ENCODE measurements around the gene MRC2. TPM values are rescaled to one million over a fixed set of nuclear protein-coding genes. Genes with fewer than 3 reads are reported as not detected.

The MRC2 gene
- total and polyA plus RNA-seq, 2 of the 13 experiments (the other 11 are each of a cell fraction or from before 2014, with no cell fraction given), result not detected

DNA sequence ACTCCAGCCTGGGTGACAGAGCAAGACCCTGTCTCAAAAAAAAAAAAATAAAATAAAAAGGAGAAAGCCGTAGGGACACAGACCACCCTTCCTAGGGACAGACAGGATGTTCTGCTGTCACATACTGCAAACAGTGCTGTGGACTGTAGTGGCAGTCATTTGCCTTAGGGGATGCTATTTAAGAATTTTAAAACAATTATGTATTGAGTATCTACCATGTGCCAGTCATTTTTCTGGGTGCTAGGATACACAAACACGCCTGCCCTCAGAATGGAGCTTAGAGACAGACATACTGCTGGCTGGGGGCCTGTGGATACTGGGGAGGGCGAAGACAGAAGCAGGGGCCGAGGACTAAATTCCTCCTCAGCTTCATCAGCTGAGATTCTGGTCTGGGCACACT is 45.5 kb downstream of the MRC2 start:
- Histone ChIP-seq H3K36me3 (replicated peaks in 1 of 2; ENCODE audit: control insufficient read depth in 1 of 2, insufficient read depth in 2 of 2, low read length in 2 of 2) (no peaks in the 10 kb centered on the region), H2AFZ (ENCODE audit: low read length) (no peak overlapping the region), H3K4me3 (replicated peaks in 1 of 3; ENCODE audit: insufficient read depth in 1 of 3, low read depth in 2 of 3, low read length in 3 of 3) (no peak overlapping the region), H3K27ac (ENCODE audit: extremely low read length, insufficient read depth, low read length) (no peak overlapping the region), H3K4me2 (ENCODE audit: low read depth, low read length) (no peak overlapping the region), H3K27me3 (ENCODE audit: control insufficient read depth in 1 of 2, insufficient read depth in 2 of 2, low read length in 2 of 2) (peaks cover 7 to 52% of the 10 kb centered on the region in 2 experiments; a peak in 3 of 5 replicates), H3K9ac (ENCODE audit: insufficient read depth, low read depth, low read length) (no peak overlapping the region), H3K79me2 (ENCODE audit: insufficient read depth, low read length) (no peaks in the 10 kb centered on the region), H3K9me3 (ENCODE audit: low read length) (no peaks in the 10 kb centered on the region), H4K20me1 (ENCODE audit: insufficient read depth, low read length) (no peaks in the 10 kb centered on the region), H3K4me1 (ENCODE audit: insufficient read depth, low read length) (peaks cover 5% of the 10 kb centered on the region; the same call in 1 of the 2 replicates)
- in situ Hi-C loops (cut with HindIII; ENCODE audit: extremely low pct_ligation_motif_present, low pct_unique_long_range_greater_than_20kb) (no loop called here), intact Hi-C loops (cut with micrococcal nuclease; ENCODE audit: unreplicated experiment) (loop anchor here (1.0 kb wide), 2 partner anchors 295 to 733 kb away; no protein-coding TSS in a partner anchor)
- WGBS (ENCODE audit: low lambda C conversion rate), result 8% methylated on average over 2 of the region's 4 CpGs
- POLR2A ChIA-PET, result no interaction called here
- no peak for FAIRE-seq
- CTCF ChIA-PET (ENCODE audit: low intra/inter-chr PET ratio, low total read pairs), result interaction anchor here (1.0 to 2.0 kb wide), 2 partner anchors 295 to 733 kb away, joined by 3 to 17 read pairs; no protein-coding TSS in a partner anchor
- no peak for DNase-seq (ENCODE audit: low spot score)
- ATAC-seq, result no peak
- TF ChIP-seq, protein P1, sequence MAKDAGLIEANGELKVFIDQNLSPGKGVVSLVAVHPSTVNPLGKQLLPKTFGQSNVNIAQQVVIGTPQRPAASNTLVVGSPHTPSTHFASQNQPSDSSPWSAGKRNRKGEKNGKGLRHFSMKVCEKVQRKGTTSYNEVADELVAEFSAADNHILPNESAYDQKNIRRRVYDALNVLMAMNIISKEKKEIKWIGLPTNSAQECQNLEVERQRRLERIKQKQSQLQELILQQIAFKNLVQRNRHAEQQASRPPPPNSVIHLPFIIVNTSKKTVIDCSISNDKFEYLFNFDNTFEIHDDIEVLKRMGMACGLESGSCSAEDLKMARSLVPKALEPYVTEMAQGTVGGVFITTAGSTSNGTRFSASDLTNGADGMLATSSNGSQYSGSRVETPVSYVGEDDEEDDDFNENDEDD (CRISPR knock-in tag; IDR thresholded peaks at IDR 0.05; ENCODE audit: borderline replicate concordance), result no peak
- BruUV-seq (replicated peaks), result no TSS peak

DNA sequence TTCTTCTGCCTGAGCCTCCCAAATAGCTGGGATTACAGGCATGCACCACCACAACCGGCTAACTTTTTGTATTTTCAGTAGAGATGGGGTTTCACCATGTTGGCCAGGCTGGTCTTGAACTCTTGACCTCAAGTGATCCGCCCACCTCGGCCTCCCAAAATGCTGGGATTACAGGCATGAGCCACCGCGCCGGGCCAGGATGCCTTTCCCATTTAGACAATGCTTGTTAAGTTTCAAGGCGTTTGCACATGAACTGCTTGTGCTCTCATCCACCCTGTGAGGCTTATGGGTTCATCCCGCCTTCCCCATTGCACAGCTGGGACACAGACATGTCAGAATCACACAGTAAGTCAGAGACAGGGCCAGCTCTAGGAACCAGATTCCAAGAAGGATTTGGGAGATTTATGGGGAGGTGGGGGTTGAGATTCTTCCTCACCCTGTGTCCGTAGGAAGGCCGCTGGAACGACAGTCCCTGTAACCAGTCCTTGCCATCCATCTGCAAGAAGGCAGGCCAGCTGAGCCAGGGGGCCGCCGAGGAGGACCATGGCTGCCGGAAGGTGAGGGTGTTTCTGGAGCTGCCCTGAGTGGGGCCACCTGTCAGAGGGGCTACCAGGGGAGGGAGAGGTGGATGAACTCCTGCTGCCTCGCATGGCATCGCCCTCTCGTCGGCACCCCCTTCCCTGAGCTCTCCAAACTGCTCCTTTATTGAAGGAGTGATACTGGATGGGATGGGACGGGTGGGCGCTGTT is 46.3 kb downstream of the MRC2 start:
- ChIA-PET POLR2A (no interaction called here), CTCF (ENCODE audit: low intra/inter-chr PET ratio, low total read pairs) (no interaction called here)
- H3K4me1 ChIP-seq (ENCODE audit: insufficient read depth, low read length), result peaks cover 5% of the 10 kb centered on the region; the same call in 1 of the 2 replicates
- no peak overlapping the region for H3K9ac ChIP-seq (ENCODE audit: insufficient read depth, low read depth, low read length)
- no peaks in the 10 kb centered on the region for H3K9me3 ChIP-seq (ENCODE audit: low read length)
- no peaks in the 10 kb centered on the region for H3K79me2 ChIP-seq (ENCODE audit: insufficient read depth, low read length)
- no peaks in the 10 kb centered on the region for H4K20me1 ChIP-seq (ENCODE audit: insufficient read depth, low read length)
- H2AFZ ChIP-seq (ENCODE audit: low read length), result no peak overlapping the region
- no TSS peak for BruUV-seq (replicated peaks)
- intact Hi-C loops (cut with micrococcal nuclease; ENCODE audit: unreplicated experiment), result no loop called here
- DNase-seq (ENCODE audit: low spot score) (no peak), ATAC-seq (no peak), FAIRE-seq (no peak)
- in situ Hi-C loops (cut with HindIII; ENCODE audit: extremely low pct_ligation_motif_present, low pct_unique_long_range_greater_than_20kb), result no loop called here
- 21% methylated on average over 17 of the region's 20 CpGs for WGBS (ENCODE audit: low lambda C conversion rate)
- peaks cover 5 to 50% of the 10 kb centered on the region in 2 experiments; a peak in 3 of 5 replicates for H3K27me3 ChIP-seq (ENCODE audit: control insufficient read depth in 1 of 2, insufficient read depth in 2 of 2, low read length in 2 of 2)
- H3K36me3 ChIP-seq (replicated peaks in 1 of 2; ENCODE audit: control insufficient read depth in 1 of 2, insufficient read depth in 2 of 2, low read length in 2 of 2), result no peaks in the 10 kb centered on the region
- no peak overlapping the region for H3K27ac ChIP-seq (ENCODE audit: extremely low read length, insufficient read depth, low read length)
- no peak overlapping the region for H3K4me2 ChIP-seq (ENCODE audit: low read depth, low read length)
- H3K4me3 ChIP-seq (replicated peaks in 1 of 3; ENCODE audit: insufficient read depth in 1 of 3, low read depth in 2 of 3, low read length in 3 of 3), result no peak overlapping the region
- TF ChIP-seq MXD4 (CRISPR knock-in tag; IDR thresholded peaks at IDR 0.05), result no peak
- TF ChIP-seq ZBTB38 (CRISPR knock-in tag; IDR thresholded peaks at IDR 0.05), result no peak
- no peak for TF ChIP-seq SMARCC2 (IDR thresholded peaks at IDR 0.05)
- TF ChIP-seq ZNF24 (IDR thresholded peaks at IDR 0.05), result no peak
- TF ChIP-seq KLF12 (CRISPR knock-in tag; IDR thresholded peaks at IDR 0.05; ENCODE audit: borderline replicate concordance), result no peak
- TF ChIP-seq, protein P2, sequence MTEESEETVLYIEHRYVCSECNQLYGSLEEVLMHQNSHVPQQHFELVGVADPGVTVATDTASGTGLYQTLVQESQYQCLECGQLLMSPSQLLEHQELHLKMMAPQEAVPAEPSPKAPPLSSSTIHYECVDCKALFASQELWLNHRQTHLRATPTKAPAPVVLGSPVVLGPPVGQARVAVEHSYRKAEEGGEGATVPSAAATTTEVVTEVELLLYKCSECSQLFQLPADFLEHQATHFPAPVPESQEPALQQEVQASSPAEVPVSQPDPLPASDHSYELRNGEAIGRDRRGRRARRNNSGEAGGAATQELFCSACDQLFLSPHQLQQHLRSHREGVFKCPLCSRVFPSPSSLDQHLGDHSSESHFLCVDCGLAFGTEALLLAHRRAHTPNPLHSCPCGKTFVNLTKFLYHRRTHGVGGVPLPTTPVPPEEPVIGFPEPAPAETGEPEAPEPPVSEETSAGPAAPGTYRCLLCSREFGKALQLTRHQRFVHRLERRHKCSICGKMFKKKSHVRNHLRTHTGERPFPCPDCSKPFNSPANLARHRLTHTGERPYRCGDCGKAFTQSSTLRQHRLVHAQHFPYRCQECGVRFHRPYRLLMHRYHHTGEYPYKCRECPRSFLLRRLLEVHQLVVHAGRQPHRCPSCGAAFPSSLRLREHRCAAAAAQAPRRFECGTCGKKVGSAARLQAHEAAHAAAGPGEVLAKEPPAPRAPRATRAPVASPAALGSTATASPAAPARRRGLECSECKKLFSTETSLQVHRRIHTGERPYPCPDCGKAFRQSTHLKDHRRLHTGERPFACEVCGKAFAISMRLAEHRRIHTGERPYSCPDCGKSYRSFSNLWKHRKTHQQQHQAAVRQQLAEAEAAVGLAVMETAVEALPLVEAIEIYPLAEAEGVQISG (CRISPR knock-in tag; IDR thresholded peaks at IDR 0.05), result no peak
- no peak for TF ChIP-seq ZNF75D (CRISPR knock-in tag; IDR thresholded peaks at IDR 0.05; ENCODE audit: borderline replicate concordance)
- TF ChIP-seq MYNN (CRISPR knock-in tag; IDR thresholded peaks at IDR 0.05; ENCODE audit: low read depth), result no peak
- TF ChIP-seq HCFC1 (IDR thresholded peaks at IDR 0.05; ENCODE audit: low read depth, low read length), result no peak
- no peak for TF ChIP-seq KDM3A (CRISPR knock-in tag; IDR thresholded peaks at IDR 0.05; ENCODE audit: low read depth)
- no peak for TF ChIP-seq GATAD2A (CRISPR knock-in tag; IDR thresholded peaks at IDR 0.05)
- TF ChIP-seq SNAI1 (CRISPR knock-in tag; IDR thresholded peaks at IDR 0.05; ENCODE audit: borderline replicate concordance), result no peak
- TF ChIP-seq ZNF329 (CRISPR knock-in tag; IDR thresholded peaks at IDR 0.05; ENCODE audit: low read depth), result no peak

Data from HepG2 (cell line).